CD4-positive, alpha-beta T cell treated with Interleukin-17A for 4 hours (primary cell): Measurements from ENCODE around the gene TRAPPC5.

Experiments
- DNase-seq: peaks from one replicate; pipeline ENCODE4 v3.0.0-alpha.2; 2020; ENCODE audit warnings: mixed read lengths

TRAPPC5 gene

DNA sequence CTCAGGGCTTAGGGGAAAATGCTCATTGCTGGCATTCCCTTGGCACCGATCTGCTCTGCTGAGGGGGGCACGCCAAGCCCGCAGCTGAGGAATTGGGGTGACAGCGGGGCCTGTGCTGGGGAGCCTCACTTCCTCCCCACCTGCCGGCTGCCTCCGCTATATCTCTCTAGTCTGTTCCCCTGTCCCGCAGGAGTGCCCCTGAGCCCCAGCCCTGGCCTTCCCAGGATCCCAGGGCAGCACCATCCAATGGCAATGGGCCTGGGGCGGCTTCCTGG is 34.3 kb upstream of the TRAPPC5 start:
- no peak for DNase-seq

DNA sequence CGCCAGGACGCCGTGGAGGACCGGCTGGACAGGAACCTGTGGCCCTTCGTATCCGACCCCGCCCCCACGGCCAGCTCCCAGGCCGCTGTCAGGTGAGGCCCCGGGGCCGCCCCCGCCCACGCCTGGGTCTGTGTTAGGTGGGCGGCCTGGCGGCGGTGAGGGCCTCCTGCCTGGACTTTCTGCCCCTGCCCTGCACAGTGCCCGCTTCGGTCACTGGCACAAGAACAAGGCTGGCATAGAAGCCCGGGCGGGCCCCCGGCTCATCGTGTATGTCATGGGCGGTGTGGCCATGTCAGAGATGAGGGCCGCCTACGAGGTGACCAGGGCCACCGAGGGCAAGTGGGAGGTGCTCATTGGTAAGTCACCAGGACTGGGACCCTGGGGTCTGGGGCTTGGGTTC is 33.5 kb upstream of the TRAPPC5 start:
- no peak for DNase-seq

DNA sequence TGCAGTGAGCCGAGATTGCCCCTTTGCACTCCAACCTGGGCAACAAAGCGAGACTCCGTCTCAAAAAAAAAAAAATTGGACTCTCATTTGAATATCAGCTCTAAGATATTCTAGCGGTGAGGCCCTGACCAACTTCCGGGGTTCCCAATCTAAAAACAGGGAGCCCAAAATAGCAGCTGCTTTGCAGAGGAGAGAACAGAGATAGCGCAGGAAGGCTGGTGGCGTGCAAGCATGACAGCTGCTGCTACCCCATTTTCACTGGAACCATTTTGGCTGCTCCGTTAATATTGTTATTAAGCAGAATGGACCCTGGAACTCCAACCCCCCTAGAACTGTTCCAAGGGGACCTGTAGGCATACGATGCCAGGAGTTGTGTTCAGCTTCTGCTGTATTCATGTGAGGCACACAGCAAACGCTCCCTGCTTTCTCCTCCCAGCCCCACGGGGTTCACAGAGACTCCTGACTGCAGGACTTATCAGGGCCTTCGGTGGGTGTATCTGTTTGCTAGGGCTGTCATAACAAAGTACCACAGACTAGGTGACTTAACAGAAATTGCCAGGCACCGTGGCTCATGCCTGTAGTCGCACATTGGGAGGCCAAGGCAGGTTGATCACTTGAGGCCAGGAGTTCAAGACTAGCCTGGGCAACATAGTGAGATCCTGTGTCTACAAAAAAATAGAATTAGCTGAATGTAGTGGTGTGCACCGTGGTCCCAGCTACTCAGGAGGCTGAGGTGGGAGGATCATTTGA is 32.2 kb upstream of the TRAPPC5 start:
- no peak for DNase-seq

DNA sequence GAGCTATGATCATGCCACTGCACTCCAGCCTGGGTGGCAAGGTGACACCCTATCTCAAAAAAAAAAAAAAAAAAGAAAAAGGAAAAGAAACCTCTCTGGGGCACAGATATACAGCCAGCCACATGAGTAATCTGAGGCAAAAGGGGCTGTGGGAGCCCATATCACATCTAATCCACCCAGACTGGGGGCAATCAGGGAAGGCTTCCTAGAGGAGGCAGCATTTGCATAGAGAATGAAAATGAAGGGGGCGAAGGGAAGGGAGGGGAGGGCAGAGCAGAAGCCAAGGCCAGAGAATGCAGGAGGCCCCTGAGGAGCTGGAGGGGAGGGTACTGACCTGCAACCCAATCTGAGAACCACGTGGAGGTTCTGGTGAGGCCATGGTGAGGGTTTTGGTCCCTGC is 30.5 kb upstream of the TRAPPC5 start:
- DNase-seq: no peak

DNA sequence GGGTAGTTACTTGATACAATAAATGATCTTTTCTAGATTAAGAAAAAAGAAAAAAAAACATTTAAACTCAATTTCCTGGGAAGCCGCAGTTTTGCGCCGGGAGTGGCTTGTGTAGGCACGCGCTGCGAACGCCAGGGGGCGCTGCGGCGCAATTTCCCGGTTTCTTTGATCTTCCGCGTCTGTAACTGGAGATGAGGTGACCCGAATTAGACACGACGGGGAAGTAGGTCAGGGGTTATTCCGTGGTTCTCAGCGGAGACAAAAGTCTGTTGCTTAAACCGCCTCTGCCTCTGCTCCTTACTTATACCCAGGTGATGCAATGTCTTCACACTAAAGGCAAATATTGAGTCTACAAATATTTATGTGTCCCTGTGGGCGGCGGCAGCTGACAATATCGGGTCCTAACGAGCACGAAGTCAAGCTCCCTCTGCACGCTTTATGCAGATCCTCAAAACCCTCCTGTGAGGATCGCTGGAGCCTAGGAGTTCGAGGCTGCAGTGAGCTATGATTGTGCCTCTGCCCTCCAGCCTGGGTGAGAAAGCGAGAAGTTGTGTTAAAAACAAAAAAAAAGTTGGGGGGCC is 28.5 kb upstream of the TRAPPC5 start:
- peak; percentile 92 for DNase-seq

DNA sequence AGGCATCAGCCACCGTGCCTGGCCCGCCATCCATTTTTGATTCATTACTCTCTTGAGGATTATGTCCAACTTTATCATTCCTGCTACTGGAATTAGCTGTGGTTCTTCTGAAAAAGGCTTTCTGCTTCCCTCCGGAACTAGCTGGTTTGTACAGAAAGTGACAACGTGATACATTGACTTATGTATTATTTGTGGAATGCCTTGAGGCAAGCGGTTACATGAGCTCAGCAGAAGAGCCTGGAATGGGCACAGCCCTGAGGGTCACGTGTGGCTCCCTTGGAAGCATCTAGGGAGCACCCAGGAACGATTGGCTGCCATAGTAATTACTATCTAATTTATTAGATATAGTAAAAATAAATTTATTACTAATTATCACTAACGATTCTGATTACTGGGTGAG is 26.2 kb upstream of the TRAPPC5 start:
- no peak for DNase-seq

DNA sequence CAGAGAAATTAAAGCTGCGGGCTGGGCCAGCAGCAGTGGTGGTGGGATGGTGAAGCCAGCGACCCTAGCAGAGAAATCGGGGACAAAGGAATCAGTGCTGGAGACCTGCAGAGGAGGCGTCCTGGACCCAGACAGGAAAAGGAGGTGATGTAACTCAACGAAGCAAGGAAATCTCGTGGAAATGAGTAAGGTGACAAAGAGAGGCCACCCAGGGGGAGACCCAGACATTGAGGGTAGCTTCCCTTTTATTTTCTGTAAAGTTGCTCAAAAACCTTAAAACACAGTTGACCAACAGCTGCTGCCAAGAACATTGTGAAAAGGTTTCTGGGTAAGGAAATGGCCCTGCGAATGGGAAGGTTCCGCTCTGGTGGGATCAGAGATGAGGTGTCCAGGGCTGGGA is 25.1 kb upstream of the TRAPPC5 start:
- DNase-seq: no peak

DNA sequence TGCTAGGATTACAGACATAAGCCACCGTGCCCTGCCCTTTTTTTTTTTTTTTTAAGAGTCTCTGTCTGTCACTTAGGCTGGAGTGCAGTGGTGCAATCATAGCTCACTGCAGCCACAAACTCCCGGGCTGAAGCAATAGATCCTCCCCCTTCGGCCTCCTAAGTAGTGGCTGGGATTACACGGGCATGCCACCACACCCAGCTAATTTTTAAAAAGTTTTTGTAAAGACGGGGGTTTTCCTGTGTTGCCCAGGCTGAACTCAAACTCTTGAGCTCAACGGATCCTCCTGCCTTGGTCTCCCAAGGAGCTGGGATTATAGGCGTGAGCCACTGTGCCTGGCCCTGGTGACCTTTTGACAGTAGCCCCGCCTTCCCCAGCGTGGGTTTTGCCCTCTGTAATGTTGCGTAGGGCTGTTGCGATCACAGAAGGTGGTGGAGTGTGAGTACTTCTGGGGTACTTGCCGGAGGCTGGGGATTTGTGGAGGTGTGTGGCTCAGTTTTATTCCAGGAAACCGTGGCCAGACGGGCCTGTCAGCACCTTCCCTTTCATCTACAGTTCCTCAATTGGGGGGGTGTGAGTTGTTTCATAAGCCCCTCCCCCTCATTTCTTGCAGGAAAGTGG is 23.4 kb upstream of the TRAPPC5 start:
- peak; percentile 44 for DNase-seq

DNA sequence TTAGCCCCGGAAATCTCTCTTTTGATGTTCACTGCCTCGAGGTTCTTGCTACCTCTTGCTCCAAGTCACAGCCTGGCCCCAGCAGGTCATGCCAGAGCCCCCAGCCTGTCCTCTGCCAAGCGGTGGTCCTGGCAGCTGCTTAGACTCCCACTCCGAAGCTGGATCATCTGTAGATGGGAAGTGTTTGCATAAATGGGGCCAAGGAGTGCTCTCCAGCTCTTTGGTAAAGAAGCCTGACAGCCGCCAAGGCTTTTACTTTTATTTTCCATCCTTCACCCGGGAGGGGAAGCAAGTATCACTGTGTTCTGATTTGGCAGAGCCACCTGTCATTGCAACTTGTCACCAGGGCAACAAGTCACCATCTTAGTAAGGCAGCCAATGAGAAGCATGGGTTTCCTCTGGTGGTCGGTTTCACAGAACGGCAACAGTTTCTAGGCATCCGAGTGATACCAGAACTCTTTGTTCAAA is 22.4 kb upstream of the TRAPPC5 start:
- DNase-seq: peak; percentile 56

DNA sequence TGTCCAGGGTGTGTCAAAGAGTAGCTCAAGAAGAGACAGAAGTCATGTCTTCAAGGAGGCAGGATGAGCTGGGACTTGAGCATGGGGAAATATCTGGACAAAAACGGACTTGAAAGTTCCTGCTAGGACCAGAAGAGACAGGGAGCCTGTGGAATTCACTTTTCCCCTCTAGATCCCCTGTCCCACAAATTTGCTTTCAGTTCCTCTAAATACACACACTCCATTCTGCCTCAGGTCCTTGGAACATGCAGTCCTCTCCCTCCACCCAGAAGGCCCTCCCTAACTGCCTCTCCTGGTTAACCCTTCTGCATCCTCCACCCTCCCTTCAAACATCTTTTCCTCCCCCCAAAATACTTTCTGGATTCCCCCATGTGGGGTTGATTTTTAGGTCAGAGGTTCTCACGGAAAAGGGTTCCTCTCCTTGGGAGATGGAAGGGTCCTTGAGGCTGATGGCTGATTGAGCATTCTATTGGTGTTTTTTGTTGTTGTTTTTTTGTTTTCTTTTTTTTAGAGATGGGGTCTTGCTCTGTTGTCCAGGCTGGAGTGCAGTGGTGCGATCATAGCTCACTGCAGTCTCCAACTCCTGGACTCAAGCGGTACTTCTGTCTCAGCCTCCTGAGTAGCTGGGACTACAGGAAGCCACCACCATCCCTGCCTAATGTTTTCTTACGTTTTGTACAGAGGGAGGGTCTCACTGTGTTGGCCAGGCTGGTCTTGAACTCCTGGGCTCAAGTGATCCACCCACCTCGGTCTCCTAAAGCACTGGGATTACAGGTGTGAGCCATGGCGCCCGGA is 18.7 kb upstream of the TRAPPC5 start:
- no peak for DNase-seq

DNA sequence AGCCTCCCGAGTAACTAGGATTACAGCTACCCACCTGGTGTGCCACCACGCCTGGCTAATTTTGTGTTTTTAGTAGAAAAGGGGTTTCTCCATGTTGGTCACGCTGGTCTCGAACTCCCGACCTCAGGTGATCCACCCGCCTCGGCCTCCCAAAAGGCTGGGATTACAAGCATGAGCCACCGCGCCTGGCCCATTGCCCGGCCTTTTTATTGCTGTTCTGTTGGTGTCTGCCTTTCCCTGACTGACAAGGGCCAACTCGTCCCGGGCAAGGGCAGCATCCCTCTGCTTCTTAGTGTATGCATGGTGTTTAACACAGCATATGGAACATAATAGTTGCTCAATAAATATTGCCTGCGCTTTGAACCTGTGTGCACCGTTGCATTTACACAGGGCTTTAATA is 18.0 kb upstream of the TRAPPC5 start:
- DNase-seq: no peak

DNA sequence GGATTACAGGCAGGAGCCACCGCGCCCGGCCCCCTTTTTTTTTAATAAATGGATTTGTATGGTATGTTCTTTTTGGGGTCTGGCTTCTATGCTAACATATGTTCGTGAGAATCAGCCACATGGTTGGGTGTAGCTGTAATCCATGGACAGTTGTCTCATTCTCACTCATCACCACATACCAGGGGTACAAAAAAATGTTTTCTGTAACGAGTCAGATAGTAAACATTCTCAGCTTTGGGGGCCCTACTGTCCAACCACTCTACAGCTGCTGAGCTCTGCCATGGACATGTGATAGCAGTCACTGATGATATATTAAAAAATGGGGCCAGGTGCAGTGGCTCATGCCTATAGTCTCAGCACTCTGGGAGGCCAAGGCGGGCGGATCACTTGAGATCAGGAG is 16.9 kb upstream of the TRAPPC5 start:
- DNase-seq: no peak

DNA sequence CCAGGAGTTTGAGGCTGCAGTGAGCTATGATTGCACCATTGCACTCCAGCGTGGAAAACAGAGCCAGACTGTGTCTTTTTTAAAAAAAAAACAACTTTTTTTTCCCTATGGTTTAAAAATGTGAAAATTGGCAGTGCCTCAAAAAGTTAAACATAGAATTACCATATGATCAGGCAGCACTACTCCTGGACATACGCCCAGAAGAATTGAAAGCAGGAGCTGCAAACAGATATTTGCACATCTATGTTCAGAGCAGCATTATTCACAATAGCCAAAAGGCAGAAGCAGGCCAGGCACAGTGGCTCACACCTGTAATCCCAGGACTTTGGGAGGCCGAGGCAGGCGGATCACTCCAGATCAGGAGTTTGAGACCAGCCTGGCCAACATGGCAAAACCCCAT is 15.6 kb upstream of the TRAPPC5 start:
- no peak for DNase-seq

DNA sequence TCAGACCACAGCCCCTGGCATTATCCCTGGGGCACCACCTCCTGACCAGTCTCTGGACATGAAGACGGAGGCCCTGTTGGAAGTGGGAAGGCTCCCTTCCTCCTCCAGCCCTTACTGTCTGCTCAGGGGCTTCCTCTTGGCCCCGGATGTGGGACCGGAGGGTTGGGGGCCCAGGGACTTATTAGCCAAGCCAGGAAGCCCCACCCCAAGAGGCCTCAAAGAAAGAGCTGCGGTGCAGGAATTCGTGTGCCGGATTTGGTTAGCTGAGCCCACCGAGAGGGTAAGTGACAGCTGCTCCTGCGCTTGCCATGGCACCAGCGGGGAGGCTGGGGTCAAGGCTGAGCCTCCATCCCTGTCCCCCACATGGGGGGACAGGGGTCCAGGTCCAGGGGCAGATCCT is 11.8 kb upstream of the TRAPPC5 start, which contains the start of gene RETN:
Gene RETN, plus strand, starts transcription at position 208 of the 400 bp plus-strand sequence. CDS start 278 bp downstream, outside the sequence.
- no peak for DNase-seq

DNA sequence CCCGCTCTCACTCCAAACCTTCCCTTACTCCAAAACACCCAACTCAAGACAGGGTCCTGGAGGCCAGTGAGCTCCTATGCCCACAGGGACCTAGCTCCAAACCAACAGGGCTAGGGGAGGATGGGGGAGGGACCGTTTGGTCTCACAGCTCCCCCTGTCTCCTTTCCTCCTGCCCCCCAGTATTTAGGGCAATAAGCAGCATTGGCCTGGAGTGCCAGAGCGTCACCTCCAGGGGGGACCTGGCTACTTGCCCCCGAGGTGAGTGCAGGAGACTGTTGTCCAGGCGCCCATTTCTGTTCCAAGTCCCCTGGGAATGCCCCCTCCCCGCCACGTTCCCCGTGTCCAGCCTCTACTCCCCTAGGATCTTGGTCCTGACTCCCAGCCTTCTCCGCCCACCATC is 11.0 kb upstream of the TRAPPC5 start:
- no peak for DNase-seq

DNA sequence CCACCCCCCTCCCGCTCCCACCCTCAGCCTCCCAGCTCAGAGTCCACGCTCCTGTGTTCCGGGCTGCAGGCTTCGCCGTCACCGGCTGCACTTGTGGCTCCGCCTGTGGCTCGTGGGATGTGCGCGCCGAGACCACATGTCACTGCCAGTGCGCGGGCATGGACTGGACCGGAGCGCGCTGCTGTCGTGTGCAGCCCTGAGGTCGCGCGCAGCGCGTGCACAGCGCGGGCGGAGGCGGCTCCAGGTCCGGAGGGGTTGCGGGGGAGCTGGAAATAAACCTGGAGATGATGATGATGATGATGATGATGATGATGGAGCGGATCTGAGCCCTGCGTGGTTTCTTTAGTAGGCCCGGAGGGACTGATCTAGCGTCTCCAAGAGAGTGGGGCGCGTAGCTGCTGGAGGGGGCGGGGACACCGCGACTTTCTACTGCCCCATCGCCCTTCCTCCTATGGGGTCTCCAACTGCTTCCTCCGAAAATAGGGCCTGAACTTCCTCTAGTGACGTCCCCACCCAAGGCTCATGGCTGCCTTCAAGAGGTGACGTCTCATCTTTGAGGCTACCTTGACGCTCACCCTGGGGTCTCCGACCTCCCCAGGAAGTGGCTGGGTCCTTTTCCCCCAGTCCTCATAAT is 10.4 kb upstream of the TRAPPC5 start:
- peak; percentile 18 for DNase-seq

DNA sequence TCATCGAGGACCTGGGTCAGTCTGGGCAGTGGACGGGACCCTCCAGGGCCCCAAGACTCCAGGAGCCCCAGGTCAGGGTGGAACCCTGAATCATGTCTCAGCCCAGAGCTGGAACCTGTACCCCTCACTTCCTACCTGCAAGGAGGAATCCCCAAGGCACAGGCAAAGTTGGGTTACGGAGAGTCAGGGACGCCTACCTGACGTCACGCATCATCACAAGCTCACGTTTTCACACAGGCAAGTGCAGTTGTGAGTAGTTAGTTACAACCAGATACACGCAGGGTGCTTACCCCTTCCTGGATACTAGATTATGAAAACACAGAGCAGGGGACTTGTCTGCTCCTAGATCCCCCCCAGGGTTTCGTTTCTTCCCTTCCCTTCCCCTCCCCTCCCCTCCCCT is 9.8 kb upstream of the TRAPPC5 start:
- DNase-seq: no peak

DNA sequence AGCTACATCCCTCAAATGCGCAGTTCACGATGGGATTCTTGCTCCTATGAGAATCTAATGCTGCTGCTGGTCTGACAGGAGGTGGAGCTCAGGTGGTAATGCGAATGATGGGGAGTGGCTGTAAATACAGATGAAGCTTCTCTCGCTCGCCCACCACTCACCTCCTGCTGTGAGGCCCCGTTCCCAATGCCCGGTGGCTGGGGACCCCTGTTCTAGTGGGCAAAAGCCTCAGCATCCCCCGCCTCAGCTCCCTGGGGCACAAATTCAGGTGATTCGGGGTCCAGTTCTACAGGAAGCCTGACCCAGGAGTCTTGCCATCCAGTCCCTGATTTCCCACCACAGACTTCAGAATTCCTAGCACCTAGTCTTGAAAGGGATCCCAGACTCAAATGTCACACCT is 8.1 kb upstream of the TRAPPC5 start:
- DNase-seq: no peak

DNA sequence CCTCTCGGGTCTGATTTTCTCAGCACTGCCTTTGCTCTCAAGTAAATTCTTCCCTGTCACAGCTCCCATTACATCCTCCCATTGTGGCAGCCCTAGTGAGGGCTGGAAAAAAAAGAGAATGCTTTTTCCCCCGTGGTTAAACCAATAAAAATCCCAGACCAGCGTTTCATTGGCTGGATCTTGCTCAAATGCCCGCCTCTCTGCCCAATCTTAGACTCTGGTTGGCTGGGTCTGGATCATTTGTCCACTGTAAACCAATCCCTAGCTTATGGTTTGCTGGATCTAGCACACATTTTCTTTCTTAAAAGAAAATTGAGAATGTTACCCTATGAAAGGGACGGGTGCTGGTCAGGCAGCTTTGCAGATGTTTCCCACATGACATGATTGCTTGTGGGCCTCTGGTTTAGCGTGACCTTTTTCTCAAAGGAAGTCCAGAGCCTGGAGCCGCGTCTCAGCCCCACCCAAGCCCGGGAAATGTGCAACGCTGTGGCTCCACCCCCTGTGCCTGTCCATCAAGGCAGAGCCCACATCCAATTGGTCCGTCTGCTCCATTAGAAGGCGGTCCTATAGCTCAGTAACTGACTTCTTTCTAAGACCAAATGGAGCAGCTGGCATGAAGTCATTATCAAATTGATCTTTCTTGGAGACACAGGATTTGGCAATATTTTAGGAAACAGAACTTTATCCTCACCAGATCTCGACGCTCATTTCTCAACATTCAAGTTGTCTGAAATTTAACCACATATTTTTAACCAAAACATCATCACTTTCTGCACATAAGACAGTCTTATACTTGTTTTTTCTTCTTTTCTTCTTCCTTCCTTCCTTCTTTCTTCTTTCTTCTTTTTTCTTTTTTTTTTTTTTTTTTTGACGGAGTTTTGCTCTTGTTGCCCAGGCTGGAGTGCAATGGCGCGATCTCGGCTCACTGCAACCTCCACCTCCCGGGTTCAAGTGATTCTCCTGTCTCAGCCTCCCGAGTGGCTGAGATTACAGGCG is 6.3 kb upstream of the TRAPPC5 start:
- peak; percentile 40 for DNase-seq

DNA sequence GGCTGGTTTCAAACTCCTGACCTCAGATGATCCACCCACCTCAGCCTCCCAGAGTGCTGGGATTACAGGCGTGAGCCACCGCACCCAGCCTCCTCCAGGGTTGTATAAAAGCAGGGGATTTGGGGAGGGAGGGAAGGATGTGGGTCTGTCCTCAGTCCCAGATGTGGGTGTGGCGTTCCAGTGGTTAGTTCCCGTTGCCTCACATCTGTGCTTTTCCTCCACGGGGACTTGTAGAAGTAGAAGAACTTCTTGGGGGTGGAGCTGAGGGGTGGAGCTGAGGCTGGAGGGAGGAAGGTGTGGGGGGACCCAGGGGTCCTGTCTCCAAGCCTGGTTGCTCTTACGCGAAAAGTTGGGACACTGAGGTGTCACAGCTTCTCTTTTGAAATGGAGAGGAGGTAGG is 4.3 kb upstream of the TRAPPC5 start:
- DNase-seq: no peak

DNA sequence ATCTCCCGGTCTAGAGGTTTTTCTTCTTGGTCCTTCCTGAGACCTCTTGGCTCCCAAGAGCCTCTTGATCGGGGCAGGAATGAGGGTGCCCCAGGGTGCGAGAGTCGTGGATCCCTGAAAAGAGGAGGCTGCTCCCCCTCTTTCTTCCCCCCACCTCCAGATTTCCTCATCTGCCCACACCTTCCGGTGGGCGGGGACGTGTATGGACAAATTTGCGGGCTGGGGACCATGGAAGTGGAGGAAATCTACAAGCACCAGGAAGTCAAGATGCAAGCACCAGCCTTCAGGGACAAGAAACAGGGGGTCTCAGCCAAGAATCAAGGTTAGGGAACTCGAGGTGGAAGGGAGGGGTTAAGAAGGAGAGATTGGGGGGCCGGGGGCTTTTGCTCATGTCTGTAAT is 3.8 kb upstream of the TRAPPC5 start, which contains the start of gene MCEMP1:
Gene MCEMP1, plus strand, starts transcription at position 237 of the 400 bp plus-strand sequence. Its CDS starts 31 bp downstream, at position 268.
- no peak for DNase-seq
